ENCODE results near the gene NDC1.
"Not testable (repeated sequence)": the region's sequence is repeated elsewhere in the genome, so short reads cannot be mapped to it uniquely, and the experiment has no call there.

Gene NDC1

GRCh38 chr1:53821380-53821779, 16.7 kb downstream of the NDC1 start:
- no peaks in the 10 kb centered on the region for H3K27me3 ChIP-seq (ENCODE audit: control insufficient read depth in 1 of 2, insufficient read depth in 2 of 2, low read length in 2 of 2)
- no peaks in the 10 kb centered on the region for H3K4me1 ChIP-seq (ENCODE audit: insufficient read depth, low read length)
- H3K27ac ChIP-seq (ENCODE audit: low read depth, low read length), result no peak overlapping the region
- H3K9me3 ChIP-seq (ENCODE audit: low read length), result no peaks in the 10 kb centered on the region
- H3K4me3 ChIP-seq (ENCODE audit: low read depth in 1 of 2, low read length in 2 of 2), result no peak overlapping the region
- no peak overlapping the region for H3K9ac ChIP-seq (ENCODE audit: low read length)
- peaks cover 17% of the 10 kb centered on the region for H3K36me3 ChIP-seq (ENCODE audit: insufficient read depth, low read length)

DNA sequence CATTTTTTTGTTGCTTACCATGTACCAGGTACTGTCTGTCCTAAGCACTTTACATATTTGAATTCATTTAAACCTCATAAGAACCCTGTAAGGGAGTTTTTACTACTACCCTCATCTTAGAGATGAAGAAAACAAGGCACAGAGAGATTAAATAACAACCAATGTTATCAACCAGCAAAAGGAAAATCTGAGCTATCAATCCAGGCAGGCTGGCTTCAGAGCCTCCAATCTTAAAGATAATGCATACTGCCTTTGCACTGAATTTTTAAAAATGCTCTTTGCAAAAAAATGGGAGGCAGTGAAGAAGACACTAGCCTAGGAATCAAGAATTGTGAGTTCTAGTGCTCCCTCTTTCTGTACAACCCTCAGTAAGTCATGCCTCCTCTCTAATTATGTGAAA, 18.7 kb downstream of the NDC1 start:
- no peaks in the 10 kb centered on the region for H3K36me3 ChIP-seq (ENCODE audit: insufficient read depth, low read length)
- H3K27ac ChIP-seq (ENCODE audit: low read depth, low read length), result no peak overlapping the region
- H3K27me3 ChIP-seq (ENCODE audit: control insufficient read depth in 1 of 2, insufficient read depth in 2 of 2, low read length in 2 of 2), result no peaks in the 10 kb centered on the region

DNA sequence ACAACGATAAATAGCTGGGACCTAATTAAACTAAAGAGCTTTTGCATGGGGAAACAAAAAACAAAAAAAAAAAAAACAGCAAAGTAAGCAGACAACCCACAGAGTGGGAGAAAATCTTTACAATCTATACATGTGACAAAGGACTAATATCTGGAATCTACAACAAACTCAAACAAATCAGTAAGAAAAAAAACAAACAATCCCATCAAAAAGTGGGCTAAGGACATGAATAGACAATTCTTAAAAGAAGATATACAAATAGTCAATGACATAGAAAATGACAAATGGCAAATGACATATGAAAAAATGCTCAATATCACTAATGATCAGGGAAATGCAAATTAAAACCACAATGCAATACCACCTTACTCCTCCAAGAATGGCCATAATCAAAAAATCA, 21.5 kb downstream of the NDC1 start:
- not testable (repeated sequence) for H3K36me3 ChIP-seq (ENCODE audit: insufficient read depth, low read length); H3K4me1 ChIP-seq (ENCODE audit: insufficient read depth, low read length); H3K27me3 ChIP-seq (ENCODE audit: control insufficient read depth in 1 of 2, insufficient read depth in 2 of 2, low read length in 2 of 2); H3K9ac ChIP-seq (ENCODE audit: low read length); H3K9me3 ChIP-seq (ENCODE audit: low read length); H3K4me3 ChIP-seq (ENCODE audit: low read depth in 1 of 2, low read length in 2 of 2); H3K27ac ChIP-seq (ENCODE audit: low read depth, low read length)

More for the DNA sequence above, 18.7 kb downstream of the NDC1 start:
- H3K9me3 ChIP-seq (ENCODE audit: low read length), result no peaks in the 10 kb centered on the region
- H3K4me3 ChIP-seq (ENCODE audit: low read depth in 1 of 2, low read length in 2 of 2), result no peak overlapping the region
- H3K9ac ChIP-seq (ENCODE audit: low read length), result no peak overlapping the region
- no peaks in the 10 kb centered on the region for H3K4me1 ChIP-seq (ENCODE audit: insufficient read depth, low read length)

- not testable (repeated sequence) for H3K9me3 ChIP-seq (ENCODE audit: low read length); H3K4me3 ChIP-seq (ENCODE audit: low read depth in 1 of 2, low read length in 2 of 2); H3K4me1 ChIP-seq (ENCODE audit: insufficient read depth, low read length); H3K27me3 ChIP-seq (ENCODE audit: control insufficient read depth in 1 of 2, insufficient read depth in 2 of 2, low read length in 2 of 2); H3K36me3 ChIP-seq (ENCODE audit: insufficient read depth, low read length); H3K27ac ChIP-seq (ENCODE audit: low read depth, low read length); H3K9ac ChIP-seq (ENCODE audit: low read length)
Measured at GRCh38 chr1:53815484-53815883, 22.6 kb downstream of the NDC1 start.

- no peak overlapping the region for H3K4me3 ChIP-seq (ENCODE audit: low read depth in 1 of 2, low read length in 2 of 2)
- no peak overlapping the region for H3K9ac ChIP-seq (ENCODE audit: low read length)
- H3K36me3 ChIP-seq (ENCODE audit: insufficient read depth, low read length), result no peaks in the 10 kb centered on the region
- no peaks in the 10 kb centered on the region for H3K4me1 ChIP-seq (ENCODE audit: insufficient read depth, low read length)
- H3K27ac ChIP-seq (ENCODE audit: low read depth, low read length), result no peak overlapping the region
- no peaks in the 10 kb centered on the region for H3K9me3 ChIP-seq (ENCODE audit: low read length)
- no peaks in the 10 kb centered on the region for H3K27me3 ChIP-seq (ENCODE audit: control insufficient read depth in 1 of 2, insufficient read depth in 2 of 2, low read length in 2 of 2)
Measured at GRCh38 chr1:53811414-53811851, 26.7 kb downstream of the NDC1 start.

GRCh38 chr1:53810497-53810896, 27.6 kb downstream of the NDC1 start:
- Histone ChIP-seq H3K4me1 (ENCODE audit: insufficient read depth, low read length) (no peaks in the 10 kb centered on the region), H3K9ac (ENCODE audit: low read length) (no peak overlapping the region), H3K36me3 (ENCODE audit: insufficient read depth, low read length) (no peaks in the 10 kb centered on the region), H3K4me3 (ENCODE audit: low read depth in 1 of 2, low read length in 2 of 2) (no peak overlapping the region), H3K9me3 (ENCODE audit: low read length) (no peaks in the 10 kb centered on the region), H3K27ac (ENCODE audit: low read depth, low read length) (no peak overlapping the region), H3K27me3 (ENCODE audit: control insufficient read depth in 1 of 2, insufficient read depth in 2 of 2, low read length in 2 of 2) (no peaks in the 10 kb centered on the region)

DNA sequence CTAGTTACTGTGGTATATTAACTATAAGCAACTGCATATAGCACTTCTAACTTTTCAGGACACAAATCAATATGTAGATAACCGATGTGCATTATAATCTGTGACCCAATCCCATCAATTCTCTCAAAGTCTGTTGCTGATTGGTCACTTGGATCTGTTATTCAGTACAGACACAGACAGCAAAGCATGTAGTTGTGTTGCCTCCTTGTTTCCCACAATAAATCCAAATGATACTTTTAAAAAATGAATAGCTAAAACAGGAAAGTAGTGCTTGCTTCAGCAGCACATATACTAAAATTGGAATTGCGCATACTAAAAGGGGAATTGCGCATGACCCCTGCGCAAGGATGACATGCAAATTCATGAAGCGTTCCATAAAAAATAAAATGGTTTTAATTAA, 28.1 kb downstream of the NDC1 start:
- H3K9ac ChIP-seq (ENCODE audit: low read length), result no peak overlapping the region
- H3K27me3 ChIP-seq (ENCODE audit: control insufficient read depth in 1 of 2, insufficient read depth in 2 of 2, low read length in 2 of 2), result no peaks in the 10 kb centered on the region
- H3K9me3 ChIP-seq (ENCODE audit: low read length), result no peaks in the 10 kb centered on the region
- H3K4me3 ChIP-seq (ENCODE audit: low read depth in 1 of 2, low read length in 2 of 2), result no peak overlapping the region
- no peak overlapping the region for H3K27ac ChIP-seq (ENCODE audit: low read depth, low read length)
- H3K36me3 ChIP-seq (ENCODE audit: insufficient read depth, low read length), result no peaks in the 10 kb centered on the region
- H3K4me1 ChIP-seq (ENCODE audit: insufficient read depth, low read length), result no peaks in the 10 kb centered on the region

DNA sequence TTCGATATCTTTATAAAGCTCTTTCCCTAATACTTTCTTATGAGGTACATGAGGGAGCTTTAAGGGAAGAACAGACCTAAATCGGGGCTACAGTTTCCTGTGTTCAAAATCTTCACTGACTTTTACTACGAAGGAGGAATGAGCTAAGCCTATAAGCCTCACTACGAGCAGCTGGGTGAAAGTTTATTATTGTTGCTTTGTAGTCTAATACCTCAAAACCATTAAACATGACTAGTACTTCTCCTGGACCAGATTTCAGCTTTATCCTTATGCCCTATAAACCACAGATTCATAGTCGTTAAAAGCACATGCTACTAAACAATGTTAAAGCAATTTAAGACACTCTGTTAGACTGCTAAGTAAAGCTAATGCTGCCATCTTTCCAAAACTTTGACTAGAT, 30.2 kb downstream of the NDC1 start:
- H3K27ac ChIP-seq (ENCODE audit: low read depth, low read length), result no peak overlapping the region
- H3K9me3 ChIP-seq (ENCODE audit: low read length), result no peaks in the 10 kb centered on the region
- H3K27me3 ChIP-seq (ENCODE audit: control insufficient read depth in 1 of 2, insufficient read depth in 2 of 2, low read length in 2 of 2), result no peaks in the 10 kb centered on the region
- no peak overlapping the region for H3K4me3 ChIP-seq (ENCODE audit: low read depth in 1 of 2, low read length in 2 of 2)
- H3K36me3 ChIP-seq (ENCODE audit: insufficient read depth, low read length), result no peaks in the 10 kb centered on the region
- H3K4me1 ChIP-seq (ENCODE audit: insufficient read depth, low read length), result no peaks in the 10 kb centered on the region
- no peak overlapping the region for H3K9ac ChIP-seq (ENCODE audit: low read length)

- Histone ChIP-seq H3K36me3 (ENCODE audit: insufficient read depth, low read length) (no peaks in the 10 kb centered on the region), H3K4me1 (ENCODE audit: insufficient read depth, low read length) (no peaks in the 10 kb centered on the region), H3K27ac (ENCODE audit: low read depth, low read length) (no peak overlapping the region), H3K9me3 (ENCODE audit: low read length) (no peaks in the 10 kb centered on the region), H3K27me3 (ENCODE audit: control insufficient read depth in 1 of 2, insufficient read depth in 2 of 2, low read length in 2 of 2) (no peaks in the 10 kb centered on the region), H3K4me3 (ENCODE audit: low read depth in 1 of 2, low read length in 2 of 2) (no peak overlapping the region), H3K9ac (ENCODE audit: low read length) (no peak overlapping the region)
Measured at GRCh38 chr1:53804791-53805505, 33.1 kb downstream of the NDC1 start.

- no peaks in the 10 kb centered on the region for H3K36me3 ChIP-seq (ENCODE audit: insufficient read depth, low read length)
Measured at GRCh38 chr1:53804181-53804580, 33.9 kb downstream of the NDC1 start.

GRCh38 chr1:53800621-53801020, 37.5 kb downstream of the NDC1 start:
- Histone ChIP-seq H3K9ac (ENCODE audit: low read length) (no peak overlapping the region), H3K27me3 (ENCODE audit: control insufficient read depth in 1 of 2, insufficient read depth in 2 of 2, low read length in 2 of 2) (no peaks in the 10 kb centered on the region), H3K27ac (ENCODE audit: low read depth, low read length) (no peak overlapping the region), H3K36me3 (ENCODE audit: insufficient read depth, low read length) (no peaks in the 10 kb centered on the region), H3K9me3 (ENCODE audit: low read length) (no peaks in the 10 kb centered on the region), H3K4me3 (ENCODE audit: low read depth in 1 of 2, low read length in 2 of 2) (no peak overlapping the region), H3K4me1 (ENCODE audit: insufficient read depth, low read length) (no peaks in the 10 kb centered on the region)

More at GRCh38 chr1:53804181-53804580, 33.9 kb downstream of the NDC1 start:
- Histone ChIP-seq H3K27ac (ENCODE audit: low read depth, low read length) (no peak overlapping the region), H3K9ac (ENCODE audit: low read length) (no peak overlapping the region), H3K4me1 (ENCODE audit: insufficient read depth, low read length) (no peaks in the 10 kb centered on the region), H3K4me3 (ENCODE audit: low read depth in 1 of 2, low read length in 2 of 2) (no peak overlapping the region), H3K27me3 (ENCODE audit: control insufficient read depth in 1 of 2, insufficient read depth in 2 of 2, low read length in 2 of 2) (no peaks in the 10 kb centered on the region), H3K9me3 (ENCODE audit: low read length) (no peaks in the 10 kb centered on the region)

- Histone ChIP-seq H3K27me3 (ENCODE audit: control insufficient read depth in 1 of 2, insufficient read depth in 2 of 2, low read length in 2 of 2) (no peaks in the 10 kb centered on the region), H3K27ac (ENCODE audit: low read depth, low read length) (no peak overlapping the region), H3K4me3 (ENCODE audit: low read depth in 1 of 2, low read length in 2 of 2) (no peak overlapping the region), H3K36me3 (ENCODE audit: insufficient read depth, low read length) (no peaks in the 10 kb centered on the region), H3K9me3 (ENCODE audit: low read length) (no peaks in the 10 kb centered on the region), H3K4me1 (ENCODE audit: insufficient read depth, low read length) (no peaks in the 10 kb centered on the region), H3K9ac (ENCODE audit: low read length) (no peak overlapping the region)
Measured at GRCh38 chr1:53799141-53799540, 39.0 kb downstream of the NDC1 start.

Data from muscle layer of colon (tissue), 2 donors.